ENCODE data around the gene PCDHGA2. TPM values are rescaled to one million over a fixed set of nuclear protein-coding genes. Genes with fewer than 3 reads are reported as not detected.
"Not testable (repeated sequence)": the region's sequence is repeated elsewhere in the genome, so short reads cannot be mapped to it uniquely, and the experiment has no call there.

The PCDHGA2 gene
- polyA plus RNA-seq, 2 of the 4 experiments (the other 2 are of a cell fraction) = 0.58 to 1.7 TPM

DNA sequence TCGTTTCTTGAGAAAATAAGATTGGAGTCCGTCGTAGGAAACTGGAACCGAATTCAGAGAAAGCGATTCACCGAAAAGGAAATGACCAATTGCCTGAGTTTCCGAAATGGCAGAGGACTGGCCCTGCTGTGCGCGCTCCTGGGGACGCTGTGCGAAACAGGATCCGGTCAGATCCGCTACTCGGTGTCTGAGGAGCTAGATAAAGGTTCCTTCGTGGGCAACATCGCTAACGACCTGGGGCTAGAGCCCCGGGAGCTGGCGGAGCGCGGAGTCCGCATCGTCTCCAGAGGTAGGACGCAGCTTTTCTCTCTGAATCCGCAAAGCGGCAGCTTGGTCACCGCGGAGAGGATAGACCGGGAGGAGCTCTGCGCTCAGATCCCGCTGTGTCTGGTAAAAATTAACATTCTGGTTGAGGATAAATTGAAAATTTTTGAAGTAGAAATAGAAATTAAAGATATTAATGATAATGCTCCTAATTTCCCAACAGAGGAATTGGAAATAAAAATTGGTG is 5.4 kb downstream of the PCDHGA2 start:
- FAIRE-seq (no peak), ATAC-seq (no peak), DNase-seq (ENCODE audit: low read depth in 1 of 2, low spot score in 1 of 2) (no peak)
- Histone ChIP-seq H3K4me1 (no peaks in the 10 kb centered on the region), H3K4me3 (no peak overlapping the region), H3K4me2 (no peak overlapping the region), H3K27ac (no peak overlapping the region), H3K9me3 (peaks cover 25% of the 10 kb centered on the region)
- no peak for TF ChIP-seq NFE2L2 (conservative IDR thresholded peaks at IDR 0.05; ENCODE audit: low read length)
- TF ChIP-seq CBX8 (IDR thresholded peaks at IDR 0.05) = no peak
- no peak for TF ChIP-seq FOSL2 (IDR thresholded peaks at IDR 0.05)
- no peak for TF ChIP-seq FOSL2 (CRISPR knock-in tag; IDR thresholded peaks at IDR 0.05)
- TF ChIP-seq POLR2AphosphoS2 (conservative IDR thresholded peaks at IDR 0.05; ENCODE audit: low read length) = no peak
- no peak for TF ChIP-seq SREBF2 (IDR thresholded peaks at IDR 0.05)
- TF ChIP-seq JUNB (IDR thresholded peaks at IDR 0.05) = no peak
- no peak for TF ChIP-seq USF2 (IDR thresholded peaks at IDR 0.05)
- no peak for TF ChIP-seq TP53 (CRISPR knock-in tag; IDR thresholded peaks at IDR 0.05)
- no peak for TF ChIP-seq PBX3 (IDR thresholded peaks at IDR 0.05)
- CTCF ChIA-PET = interaction anchor here (0.9 to 2.2 kb wide), 4 partner anchors 39 to 223 kb away, joined by 3 to 8 read pairs (median 6); partner anchors contain the start of gene PCDHGA7
- WGBS (ENCODE audit: missing lambda C conversion rate) = 80% methylated on average over 31 of the region's 31 CpGs
- POLR2A ChIA-PET = no interaction called here

DNA sequence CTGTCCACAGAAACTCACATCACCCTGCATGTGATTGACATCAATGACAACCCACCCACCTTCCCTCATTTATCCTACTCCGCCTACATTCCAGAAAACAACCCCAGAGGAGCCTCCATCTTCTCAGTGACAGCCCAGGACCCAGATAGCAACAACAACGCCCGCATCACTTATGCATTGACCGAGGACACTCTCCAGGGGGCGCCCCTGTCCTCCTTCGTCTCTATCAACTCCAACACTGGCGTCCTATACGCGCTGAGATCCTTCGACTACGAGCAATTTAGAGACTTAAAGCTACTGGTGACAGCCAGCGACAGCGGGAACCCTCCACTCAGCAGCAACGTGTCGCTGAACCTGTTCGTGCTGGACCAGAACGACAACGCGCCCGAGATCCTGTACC is 6.8 kb downstream of the PCDHGA2 start:
- Histone ChIP-seq H3K4me2 (no peak overlapping the region), H3K4me1 (no peaks in the 10 kb centered on the region), H3K4me3 (no peak overlapping the region), H3K27ac (no peak overlapping the region), H3K9me3 (peaks cover 16% of the 10 kb centered on the region)
- WGBS (ENCODE audit: missing lambda C conversion rate) = 87% methylated on average over 20 of the region's 20 CpGs
- FAIRE-seq (no peak), ATAC-seq (no peak), DNase-seq (ENCODE audit: low read depth in 1 of 2, low spot score in 1 of 2) (no peak)
- TF ChIP-seq POLR2AphosphoS2 (conservative IDR thresholded peaks at IDR 0.05; ENCODE audit: low read length) = no peak
- no peak for TF ChIP-seq RARB (CRISPR knock-in tag; IDR thresholded peaks at IDR 0.05)
- TF ChIP-seq HOXB5 (CRISPR knock-in tag; IDR thresholded peaks at IDR 0.05) = no peak
- TF ChIP-seq HEYL (CRISPR knock-in tag; IDR thresholded peaks at IDR 0.05) = no peak
- TF ChIP-seq ZNF302 (CRISPR knock-in tag; IDR thresholded peaks at IDR 0.05) = no peak
- TF ChIP-seq GATA3 (IDR thresholded peaks at IDR 0.05; ENCODE audit: borderline replicate concordance) = no peak
- no peak for TF ChIP-seq CBX2 (IDR thresholded peaks at IDR 0.05; ENCODE audit: borderline replicate concordance, low read depth)
- no peak for TF ChIP-seq KDM1A (IDR thresholded peaks at IDR 0.05; ENCODE audit: low read depth)
- no peak for TF ChIP-seq SMC3 (IDR thresholded peaks at IDR 0.05)
- TF ChIP-seq, protein P1, sequence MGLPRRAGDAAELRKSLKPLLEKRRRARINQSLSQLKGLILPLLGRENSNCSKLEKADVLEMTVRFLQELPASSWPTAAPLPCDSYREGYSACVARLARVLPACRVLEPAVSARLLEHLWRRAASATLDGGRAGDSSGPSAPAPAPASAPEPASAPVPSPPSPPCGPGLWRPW (IDR thresholded peaks at IDR 0.05) = no peak
- TF ChIP-seq NPAS2 (CRISPR knock-in tag; IDR thresholded peaks at IDR 0.05; ENCODE audit: borderline replicate concordance) = no peak
- ChIA-PET CTCF (interaction anchor here (1.1 to 2.2 kb wide), 4 partner anchors 14 to 222 kb away, joined by 3 to 8 read pairs (median 4); no protein-coding TSS in a partner anchor), POLR2A (no interaction called here)

DNA sequence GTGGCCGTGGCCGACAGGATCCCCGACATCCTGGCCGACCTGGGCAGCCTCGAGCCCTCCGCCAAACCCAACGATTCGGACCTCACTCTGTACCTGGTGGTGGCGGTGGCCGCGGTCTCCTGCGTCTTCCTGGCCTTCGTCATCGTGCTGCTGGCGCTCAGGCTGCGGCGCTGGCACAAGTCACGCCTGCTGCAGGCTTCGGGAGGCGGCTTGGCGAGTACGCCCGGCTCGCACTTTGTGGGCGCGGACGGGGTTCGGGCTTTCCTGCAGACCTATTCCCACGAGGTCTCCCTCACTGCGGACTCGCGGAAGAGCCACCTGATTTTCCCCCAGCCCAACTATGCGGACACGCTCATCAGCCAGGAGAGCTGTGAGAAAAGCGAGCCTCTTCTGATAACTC is 7.5 kb downstream of the PCDHGA2 start:
- H3K4me1 ChIP-seq; H3K27ac ChIP-seq; H3K4me3 ChIP-seq; ATAC-seq; H3K4me2 ChIP-seq; DNase-seq (ENCODE audit: low read depth in 1 of 2, low spot score in 1 of 2); POLR2A ChIA-PET; FAIRE-seq: not testable (repeated sequence)
- CTCF ChIA-PET = interaction anchor here (1.0 to 2.0 kb wide), 5 partner anchors 15 to 179 kb away, joined by 3 to 11 read pairs (median 4); partner anchors contain the start of genes PCDHGA1 and PCDHGA5
- 85% methylated on average over 25 of the region's 35 CpGs for WGBS (ENCODE audit: missing lambda C conversion rate)
- peaks cover 20% of the 10 kb centered on the region for H3K9me3 ChIP-seq

All from A549 (cell line).